SK-N-SH (cell line): ENCODE data around the gene ELP4. TPM values are rescaled to one million over a fixed set of nuclear protein-coding genes. Genes with fewer than 3 reads are reported as not detected.

Experiments used
- CTCF ChIA-PET: fragments of 300-600, 350-600 bp; formaldehyde crosslinking; extraction: SDS; loops from one replicate; lab custom pipeline; 2021; lab: Yijun Ruan, JAX
- POLR2A ChIA-PET: fragments of 350-600 bp; sonication (Branson Sonifier 250); formaldehyde crosslinking; extraction: SDS; loops from one replicate; lab custom pipeline; 2020; ENCODE audit warnings: antibody characterized with exemption, inconsistent platforms; lab: Yijun Ruan, JAX
- DNase-seq: peaks from one replicate; pipeline ENCODE4 v3.0.0; 2012
- H2AFZ ChIP-seq: fragments of 200-600 bp; sonication (generic); 2 replicates; pipeline ENCODE4 v1.8.1; 2016; ENCODE audit warnings: antibody characterized with exemption, mild to moderate bottlenecking, low read depth
- H3F3A ChIP-seq: fragments of 200-600 bp; sonication (generic); replicated peaks from 2 replicates; pipeline ENCODE3; 2016; ENCODE audit warnings: antibody characterized with exemption, mild to moderate bottlenecking; ENCODE audit not compliant: insufficient read depth
- H3K27ac ChIP-seq, 2 experiments: fragments of 200-500 bp in 1 of 2; fragments of 200-600 bp in 1 of 2; sonication (Bioruptor generic) in 1 of 2; sonication (generic), shearing (Covaris generic) in 1 of 2; 2 replicates each; pipeline versions ENCODE4 v1.5.1 to v1.6.1; 2014 to 2016; ENCODE audit warnings: low read depth in 2 of 2, inconsistent platforms in 1 of 2, low read length in 1 of 2, mild to moderate bottlenecking in 1 of 2, mixed read lengths in 1 of 2
- H3K27me3 ChIP-seq: fragments of 200-600 bp; sonication (generic), shearing (Covaris generic); 2 replicates; pipeline ENCODE4 v1.6.1; 2016; ENCODE audit warnings: mixed run types; ENCODE audit not compliant: insufficient read depth
- H3K36me3 ChIP-seq, 2 experiments: fragments of 200-500 bp in 1 of 2; fragments of 200-600 bp in 1 of 2; sonication (Bioruptor generic) in 1 of 2; sonication (generic) in 1 of 2; replicated peaks in 1 of 2; 2 replicates each; pipeline versions ENCODE3 to v1.5.1; 2014 to 2016; ENCODE audit warnings: low read length in 1 of 2, mild to moderate bottlenecking in 1 of 2; ENCODE audit not compliant: insufficient read depth in 2 of 2, control insufficient read depth in 1 of 2
- H3K4me1 ChIP-seq, 2 experiments: fragments of 200-500 bp in 1 of 2; fragments of 200-600 bp in 1 of 2; sonication (Bioruptor generic) in 1 of 2; sonication (generic), shearing (Covaris generic) in 1 of 2; 2 replicates each; pipeline versions ENCODE4 v1.5.1 to v1.6.1; 2014 to 2016; ENCODE audit warnings: low read depth in 1 of 2, low read length in 1 of 2, mixed run types in 1 of 2; ENCODE audit not compliant: insufficient read depth in 2 of 2, control insufficient read depth in 1 of 2
- H3K4me2 ChIP-seq: fragments of 200-600 bp; sonication (generic), shearing (Covaris generic); 2 replicates; pipeline ENCODE4 v1.6.1; 2017; ENCODE audit warnings: mixed run types
- H3K4me3 ChIP-seq, 2 experiments: fragments of 200-500 bp in 1 of 2; fragments of 200-600 bp in 1 of 2; sonication (Bioruptor generic) in 1 of 2; sonication (generic), shearing (Covaris generic) in 1 of 2; 2 replicates each; pipeline versions ENCODE4 v1.5.1 to v1.8.1; 2014 to 2016; ENCODE audit warnings: low read depth in 2 of 2, inconsistent platforms in 1 of 2, low read length in 1 of 2, mild to moderate bottlenecking in 1 of 2, mixed read lengths in 1 of 2, moderate library complexity in 1 of 2
- H3K79me2 ChIP-seq: fragments of 200-600 bp; sonication (generic); 2 replicates; pipeline ENCODE4 v1.8.1; 2017; ENCODE audit warnings: mild to moderate bottlenecking; ENCODE audit not compliant: insufficient read depth
- H3K9ac ChIP-seq: fragments of 200-600 bp; sonication (generic); 2 replicates; pipeline ENCODE4 v1.6.1; 2017; ENCODE audit warnings: mixed run types
- H3K9me2 ChIP-seq: fragments of 200-600 bp; sonication (generic); 2 replicates; pipeline ENCODE4 v1.6.1; 2017; ENCODE audit warnings: mixed run types
- H3K9me3 ChIP-seq: fragments of 200-600 bp; sonication (generic); 2 replicates; pipeline ENCODE4 v1.6.1; 2017; ENCODE audit warnings: mixed run types, mild to moderate bottlenecking, moderate library complexity
- H4K20me1 ChIP-seq: fragments of 200-600 bp; sonication (generic); 2 replicates; pipeline ENCODE4 v1.6.1; 2017; ENCODE audit warnings: mild to moderate bottlenecking, mixed run types; ENCODE audit not compliant: insufficient read depth
- EP300 ChIP-seq, 2 experiments: IDR thresholded peaks; 2 replicates each; pipeline versions ENCODE4 v1.4.0 to v1.6.1; 2012; ENCODE audit warnings: borderline replicate concordance in 1 of 2, low read depth in 1 of 2, low read length in 1 of 2
- FOXM1 ChIP-seq: IDR thresholded peaks from 2 replicates; pipeline ENCODE4 v1.4.0; 2012; ENCODE audit warnings: low read depth, mild to moderate bottlenecking
- GABPA ChIP-seq: IDR thresholded peaks from 2 replicates; pipeline ENCODE4 v1.4.0; 2012; ENCODE audit warnings: low read depth, mild to moderate bottlenecking
- IRF3 ChIP-seq: fragments of 150-350 bp; IDR thresholded peaks from 2 replicates; pipeline ENCODE4 v1.6.1; 2016; ENCODE audit warnings: mild to moderate bottlenecking, low read depth, low read length
- POLR2AphosphoS5 ChIP-seq: IDR thresholded peaks from 2 replicates; pipeline ENCODE4 v1.6.1; 2012; ENCODE audit warnings: low read depth, low read length
- RXRA ChIP-seq: IDR thresholded peaks from 2 replicates; pipeline ENCODE4 v1.4.0; 2012; ENCODE audit warnings: low read depth, mild to moderate bottlenecking, borderline replicate concordance
- SIN3A ChIP-seq: IDR thresholded peaks from 2 replicates; pipeline ENCODE4 v1.6.1; 2012; ENCODE audit warnings: low read depth, mild to moderate bottlenecking, low read length, moderate library complexity, borderline replicate concordance
- SMC3 ChIP-seq: IDR thresholded peaks from 2 replicates; pipeline ENCODE4 v1.6.1; 2012; ENCODE audit warnings: low read depth, low read length, improper control_type of control experiment
- TCF12 ChIP-seq: IDR thresholded peaks from 2 replicates; pipeline ENCODE4 v1.4.0; 2012
- WGBS: methylation state at CpG from one replicate; pipeline ENCODE4 v1.1.6; 2017; ENCODE audit warnings: low lambda C conversion rate; 5-methylcytosine and 5-hydroxymethylcytosine counted together
- polyA plus RNA-seq, 3 experiments: library from polyadenylated mRNA; depleted of rRNA; stranded (reverse); fragments of >200 nt; gene quantifications; 2 replicates each; pipeline ENCODE4 v1.2.3, GENCODE V29; 2012
- TF ChIP-seq, protein P1 (sequence below): IDR thresholded peaks from 2 replicates; pipeline ENCODE4 v1.4.0; 2012; ENCODE audit warnings: low read depth
- TF ChIP-seq, protein P2 (sequence below): IDR thresholded peaks from 2 replicates; pipeline ENCODE4 v1.4.0; 2012; ENCODE audit warnings: low read depth, borderline replicate concordance
- TF ChIP-seq, protein P3 (sequence below): IDR thresholded peaks from 2 replicates; pipeline ENCODE4; 2012
- TF ChIP-seq, protein P4 (sequence below): IDR thresholded peaks from 2 replicates; pipeline ENCODE4 v1.4.0; 2012; ENCODE audit warnings: low read depth, borderline replicate concordance

The ELP4 gene
- polyA plus RNA-seq, 1 of the 3 experiments (the other 2 are of a cell fraction), result 7.0 TPM

DNA sequence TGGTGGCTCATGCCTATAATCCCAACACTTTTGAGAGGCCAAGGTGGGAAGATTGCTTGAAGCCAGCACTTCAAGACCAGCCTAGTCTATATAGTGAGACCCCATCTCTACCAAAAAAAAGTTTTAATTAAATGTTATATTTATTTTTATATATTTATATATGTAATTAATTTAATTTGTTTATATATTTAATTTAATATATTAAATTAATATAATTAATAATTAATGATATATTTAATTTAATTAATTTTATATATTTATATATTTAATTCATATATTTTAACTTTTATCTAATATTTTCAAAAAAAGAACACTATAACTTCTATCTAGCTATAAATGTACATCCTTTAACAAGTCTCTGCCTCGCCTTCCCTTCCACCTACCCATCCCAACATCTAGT is 196.8 kb downstream of the ELP4 start:
- CTCF ChIA-PET, result no interaction called here
- POLR2A ChIA-PET, result no interaction called here
- no peak overlapping the region for H3K9ac ChIP-seq
- no peaks in the 10 kb centered on the region for H3K4me1 ChIP-seq
- DNase-seq, result no peak
- H2AFZ ChIP-seq, result no peak overlapping the region
- no peaks in the 10 kb centered on the region for H4K20me1 ChIP-seq
- H3K4me3 ChIP-seq, result no peak overlapping the region
- no peak overlapping the region for H3K4me2 ChIP-seq
- H3K79me2 ChIP-seq, result no peaks in the 10 kb centered on the region
- no peak for TF ChIP-seq SMC3
- TF ChIP-seq, protein P1, sequence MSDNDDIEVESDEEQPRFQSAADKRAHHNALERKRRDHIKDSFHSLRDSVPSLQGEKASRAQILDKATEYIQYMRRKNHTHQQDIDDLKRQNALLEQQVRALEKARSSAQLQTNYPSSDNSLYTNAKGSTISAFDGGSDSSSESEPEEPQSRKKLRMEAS, result no peak
- TF ChIP-seq RXRA, result no peak
- no peak for TF ChIP-seq EP300 (IDR thresholded peaks at IDR 0.05; ENCODE audit: borderline replicate concordance in 1 of 2, low read depth in 1 of 2, low read length in 1 of 2)
- TF ChIP-seq FOXM1, result no peak
- TF ChIP-seq, protein P2, sequence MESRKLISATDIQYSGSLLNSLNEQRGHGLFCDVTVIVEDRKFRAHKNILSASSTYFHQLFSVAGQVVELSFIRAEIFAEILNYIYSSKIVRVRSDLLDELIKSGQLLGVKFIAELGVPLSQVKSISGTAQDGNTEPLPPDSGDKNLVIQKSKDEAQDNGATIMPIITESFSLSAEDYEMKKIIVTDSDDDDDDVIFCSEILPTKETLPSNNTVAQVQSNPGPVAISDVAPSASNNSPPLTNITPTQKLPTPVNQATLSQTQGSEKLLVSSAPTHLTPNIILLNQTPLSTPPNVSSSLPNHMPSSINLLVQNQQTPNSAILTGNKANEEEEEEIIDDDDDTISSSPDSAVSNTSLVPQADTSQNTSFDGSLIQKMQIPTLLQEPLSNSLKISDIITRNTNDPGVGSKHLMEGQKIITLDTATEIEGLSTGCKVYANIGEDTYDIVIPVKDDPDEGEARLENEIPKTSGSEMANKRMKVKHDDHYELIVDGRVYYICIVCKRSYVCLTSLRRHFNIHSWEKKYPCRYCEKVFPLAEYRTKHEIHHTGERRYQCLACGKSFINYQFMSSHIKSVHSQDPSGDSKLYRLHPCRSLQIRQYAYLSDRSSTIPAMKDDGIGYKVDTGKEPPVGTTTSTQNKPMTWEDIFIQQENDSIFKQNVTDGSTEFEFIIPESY, result no peak
- no peak for TF ChIP-seq SIN3A
- TF ChIP-seq TCF12, result no peak
- TF ChIP-seq IRF3, result no peak
- TF ChIP-seq GABPA, result no peak
- TF ChIP-seq, protein P3, sequence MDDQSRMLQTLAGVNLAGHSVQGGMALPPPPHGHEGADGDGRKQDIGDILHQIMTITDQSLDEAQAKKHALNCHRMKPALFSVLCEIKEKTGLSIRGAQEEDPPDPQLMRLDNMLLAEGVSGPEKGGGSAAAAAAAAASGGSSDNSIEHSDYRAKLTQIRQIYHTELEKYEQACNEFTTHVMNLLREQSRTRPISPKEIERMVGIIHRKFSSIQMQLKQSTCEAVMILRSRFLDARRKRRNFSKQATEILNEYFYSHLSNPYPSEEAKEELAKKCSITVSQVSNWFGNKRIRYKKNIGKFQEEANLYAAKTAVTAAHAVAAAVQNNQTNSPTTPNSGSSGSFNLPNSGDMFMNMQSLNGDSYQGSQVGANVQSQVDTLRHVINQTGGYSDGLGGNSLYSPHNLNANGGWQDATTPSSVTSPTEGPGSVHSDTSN, result no peak
- TF ChIP-seq POLR2AphosphoS5, result no peak
- TF ChIP-seq, protein P4, sequence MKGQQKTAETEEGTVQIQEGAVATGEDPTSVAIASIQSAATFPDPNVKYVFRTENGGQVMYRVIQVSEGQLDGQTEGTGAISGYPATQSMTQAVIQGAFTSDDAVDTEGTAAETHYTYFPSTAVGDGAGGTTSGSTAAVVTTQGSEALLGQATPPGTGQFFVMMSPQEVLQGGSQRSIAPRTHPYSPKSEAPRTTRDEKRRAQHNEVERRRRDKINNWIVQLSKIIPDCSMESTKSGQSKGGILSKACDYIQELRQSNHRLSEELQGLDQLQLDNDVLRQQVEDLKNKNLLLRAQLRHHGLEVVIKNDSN, result no peak
- H3K27ac ChIP-seq, result no peak overlapping the region
- H3F3A ChIP-seq, result no peaks in the 10 kb centered on the region
- WGBS, result 84% methylated on average over 1 of the region's 1 CpG
- no peaks in the 10 kb centered on the region for H3K27me3 ChIP-seq
- H3K9me2 ChIP-seq, result no peaks in the 10 kb centered on the region
- H3K36me3 ChIP-seq, result no peaks in the 10 kb centered on the region
- H3K9me3 ChIP-seq, result no peaks in the 10 kb centered on the region
